Measurements from ENCODE around the gene OR6A2.

DNA sequence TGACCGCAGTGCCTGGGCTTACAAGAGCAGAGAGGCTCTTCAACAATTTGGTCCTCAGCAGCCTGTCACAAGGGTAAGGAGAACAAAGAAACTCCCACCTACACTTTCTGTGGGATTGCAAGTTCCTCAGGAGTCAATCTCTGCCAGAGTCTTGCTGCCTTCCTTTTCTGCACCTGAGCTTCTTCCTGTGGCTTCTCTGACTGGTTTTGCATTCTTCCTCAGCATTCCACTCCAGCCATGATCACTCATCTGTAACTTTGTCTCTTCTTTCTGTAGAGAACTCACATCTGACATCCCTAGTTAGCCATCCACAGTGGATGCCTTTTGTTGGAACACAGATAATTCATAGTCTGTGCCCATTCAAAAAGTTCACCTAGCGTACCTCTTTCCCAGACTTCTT is 14.2 kb upstream of the OR6A2 start:
- TF ChIP-seq, protein P1, sequence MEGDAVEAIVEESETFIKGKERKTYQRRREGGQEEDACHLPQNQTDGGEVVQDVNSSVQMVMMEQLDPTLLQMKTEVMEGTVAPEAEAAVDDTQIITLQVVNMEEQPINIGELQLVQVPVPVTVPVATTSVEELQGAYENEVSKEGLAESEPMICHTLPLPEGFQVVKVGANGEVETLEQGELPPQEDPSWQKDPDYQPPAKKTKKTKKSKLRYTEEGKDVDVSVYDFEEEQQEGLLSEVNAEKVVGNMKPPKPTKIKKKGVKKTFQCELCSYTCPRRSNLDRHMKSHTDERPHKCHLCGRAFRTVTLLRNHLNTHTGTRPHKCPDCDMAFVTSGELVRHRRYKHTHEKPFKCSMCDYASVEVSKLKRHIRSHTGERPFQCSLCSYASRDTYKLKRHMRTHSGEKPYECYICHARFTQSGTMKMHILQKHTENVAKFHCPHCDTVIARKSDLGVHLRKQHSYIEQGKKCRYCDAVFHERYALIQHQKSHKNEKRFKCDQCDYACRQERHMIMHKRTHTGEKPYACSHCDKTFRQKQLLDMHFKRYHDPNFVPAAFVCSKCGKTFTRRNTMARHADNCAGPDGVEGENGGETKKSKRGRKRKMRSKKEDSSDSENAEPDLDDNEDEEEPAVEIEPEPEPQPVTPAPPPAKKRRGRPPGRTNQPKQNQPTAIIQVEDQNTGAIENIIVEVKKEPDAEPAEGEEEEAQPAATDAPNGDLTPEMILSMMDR (conservative IDR thresholded peaks at IDR 0.05 in 1 of 2, IDR thresholded peaks at IDR 0.05 in 1 of 2; ENCODE audit: low read depth in 1 of 2, low read length in 2 of 2): no peak
- TF ChIP-seq EZH2 (IDR thresholded peaks at IDR 0.05; ENCODE audit: low read length, missing control alignments): no peak
